Measurements from ENCODE around the gene RCAN2. TPM values are rescaled to one million over a fixed set of nuclear protein-coding genes. Genes with fewer than 3 reads are reported as not detected.
A peak's percentile ranks its signal among the peaks of the same experiment; 100 is the strongest.

The RCAN2 gene
- total and polyA plus RNA-seq, 7 donors: 2.6 to 108 (median 20.0) TPM

- Histone ChIP-seq H3K4me3 (no peak overlapping the region), H3K9me3 (no peaks in the 10 kb centered on the region), H3K27ac (no peak overlapping the region), H3K27me3 (ENCODE audit: insufficient read depth in 3 of 3, low read length in 2 of 3) (no peaks in the 10 kb centered on the region), H3K4me1 (peaks cover 23% of the 10 kb centered on the region), H3K36me3 (ENCODE audit: insufficient read depth in 1 of 2, low read depth in 1 of 2) (no peaks in the 10 kb centered on the region)
- intact Hi-C loops (cut with DNase I): no loop called here
- TF ChIP-seq CTCF (IDR thresholded peaks at IDR 0.05): no peak
- DNase-seq (no peak), ATAC-seq (peak in 1 of 4 donors; percentile 48)
- 33 to 77% (median 44%) methylated on average over 3 of the region's 3 CpGs for WGBS, 3 donors
Observed at GRCh38 chr6:46175976-46176375, 315.3 kb downstream of the RCAN2 start.

- H3K36me3 ChIP-seq (ENCODE audit: insufficient read depth in 1 of 2, low read depth in 1 of 2): no peaks in the 10 kb centered on the region
- peaks cover 23% of the 10 kb centered on the region for H3K4me1 ChIP-seq
- H3K9me3 ChIP-seq: no peaks in the 10 kb centered on the region
- H3K27ac ChIP-seq: no peak overlapping the region
- no peak for ATAC-seq
- no peak overlapping the region for H3K4me3 ChIP-seq
- TF ChIP-seq CTCF (IDR thresholded peaks at IDR 0.05): no peak
- WGBS, 3 donors: 92 to 94% (median 93%) methylated on average over 4 of the region's 4 CpGs
- no peak for DNase-seq
- intact Hi-C loops (cut with DNase I): no loop called here
- H3K27me3 ChIP-seq (ENCODE audit: insufficient read depth in 3 of 3, low read length in 2 of 3): no peaks in the 10 kb centered on the region
Observed at GRCh38 chr6:46175446-46175845, 315.8 kb downstream of the RCAN2 start.

- ATAC-seq: no peak
- Histone ChIP-seq H3K4me1 (peaks cover 27% of the 10 kb centered on the region), H3K27ac (no peak overlapping the region), H3K4me3 (no peak overlapping the region), H3K9me3 (no peaks in the 10 kb centered on the region), H3K27me3 (ENCODE audit: insufficient read depth in 3 of 3, low read length in 2 of 3) (no peaks in the 10 kb centered on the region), H3K36me3 (ENCODE audit: insufficient read depth in 1 of 2, low read depth in 1 of 2) (no peaks in the 10 kb centered on the region)
- WGBS, 3 donors: 56 to 78% (median 68%) methylated on average over 3 of the region's 3 CpGs
- intact Hi-C loops (cut with DNase I): no loop called here
- DNase-seq: no peak
- TF ChIP-seq CTCF (IDR thresholded peaks at IDR 0.05): no peak
Observed at GRCh38 chr6:46174904-46175303, 316.3 kb downstream of the RCAN2 start.

- Histone ChIP-seq H3K36me3 (ENCODE audit: insufficient read depth in 1 of 2, low read depth in 1 of 2) (no peaks in the 10 kb centered on the region), H3K9me3 (no peaks in the 10 kb centered on the region), H3K4me1 (peaks cover 31% of the 10 kb centered on the region), H3K27me3 (ENCODE audit: insufficient read depth in 3 of 3, low read length in 2 of 3) (no peaks in the 10 kb centered on the region), H3K4me3 (no peak overlapping the region), H3K27ac (peak overlapping the region; percentile 37)
- no peak for TF ChIP-seq CTCF (IDR thresholded peaks at IDR 0.05)
- DNase-seq (no peak), ATAC-seq (peak in 2 of 4 donors; percentile 46 to 63)
- WGBS, 3 donors: 24 to 30% (median 30%) methylated on average over 4 of the region's 4 CpGs
- intact Hi-C loops (cut with DNase I): no loop called here
Observed at GRCh38 chr6:46172176-46172575, 319.1 kb downstream of the RCAN2 start.

Other genes with a start within 250 kb of the RCAN2 start
- under 1 TPM; 0.62 to 0.90 (median 0.67) TPM for gene CYP39A1, start 161.4 kb upstream of the RCAN2 start, total RNA-seq
- gene CYP39A1, start 161.4 kb upstream of the RCAN2 start, polyA plus RNA-seq: 1 to 10 TPM in 1 of 3 donors, under 1 TPM in 2; 0.34 to 2.0 (median 0.58) TPM
- 10 to 100 TPM in 1 of 4 donors, 1 to 10 TPM in 3; 6.8 to 13.3 (median 8.4) TPM for gene SLC25A27, start 161.5 kb upstream of the RCAN2 start, total RNA-seq
- gene SLC25A27, start 161.5 kb upstream of the RCAN2 start, polyA plus RNA-seq: 1 to 10 TPM; 2.1 to 5.3 (median 2.2) TPM
- gene TDRD6, start 196.4 kb upstream of the RCAN2 start, total RNA-seq: under 1 TPM; 0.17 to 0.42 (median 0.23) TPM
- gene TDRD6, start 196.4 kb upstream of the RCAN2 start, polyA plus RNA-seq: under 1 TPM; 0.04 to 0.45 (median 0.13) TPM
- under 1 TPM in 2 of 4 donors, not detected in 2; 0.38 to 0.66 TPM for gene PLA2G7, start 243.9 kb upstream of the RCAN2 start, total RNA-seq
- under 1 TPM in 2 of 3 donors, not detected in 1; 0.03 to 0.05 TPM for gene PLA2G7, start 243.9 kb upstream of the RCAN2 start, polyA plus RNA-seq

Data from psoas muscle (tissue), 8 donors.